GM18909 (cell line): ENCODE measurements around the gene MXD4.
"Not testable (repeated sequence)": the region's sequence is repeated elsewhere in the genome, so short reads cannot be mapped to it uniquely, and the experiment has no call there.

ENCODE experiments used
- ATAC-seq: cut with Tn5 transposase; IDR thresholded peaks from one replicate; pipeline ENCODE4 v1.9.1; 2021; ENCODE audit warnings: mild to moderate bottlenecking; ENCODE audit not compliant: unreplicated experiment, poor library complexity

The MXD4 gene

GRCh38 chr4:2241003-2241402 is 20.9 kb downstream of the MXD4 start:
- no peak for ATAC-seq

DNA sequence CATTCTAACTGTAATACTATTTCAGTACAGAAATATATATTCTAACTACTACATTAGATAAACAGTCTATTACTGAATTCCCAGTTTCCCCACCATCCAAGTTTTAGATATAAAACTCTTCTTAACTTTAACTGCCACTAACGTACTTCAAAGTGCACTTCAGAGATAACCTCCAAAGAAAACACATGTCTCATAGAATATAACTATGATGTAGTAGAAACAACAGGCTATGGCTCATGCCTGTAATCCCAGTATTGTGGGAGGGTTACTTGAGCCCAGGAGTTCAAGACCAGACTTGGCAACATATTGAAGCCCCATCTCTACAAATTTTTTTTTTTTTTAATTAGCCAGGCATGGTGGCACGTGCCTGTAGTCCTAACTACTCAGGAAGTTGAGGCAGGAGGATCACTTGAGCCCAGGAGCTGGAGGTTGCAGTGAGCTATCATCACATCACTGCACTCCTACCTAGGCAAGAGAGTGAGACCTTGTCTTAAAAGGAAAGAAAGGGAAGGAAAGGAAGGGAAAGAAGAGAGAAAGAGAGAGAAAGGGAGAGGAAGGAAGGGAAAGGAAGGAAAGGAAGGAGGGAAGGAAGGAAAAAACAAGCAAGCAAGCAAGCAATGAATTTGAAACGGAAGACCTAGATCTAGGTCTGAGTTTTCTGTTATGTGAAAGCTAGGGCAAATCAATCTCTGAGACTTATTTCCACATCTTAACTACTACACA is 24.8 kb downstream of the MXD4 start:
- ATAC-seq = no peak

- ATAC-seq = no peak
These were observed 30.8 kb downstream of the MXD4 start for GRCh38 chr4:2231082-2231481.

DNA sequence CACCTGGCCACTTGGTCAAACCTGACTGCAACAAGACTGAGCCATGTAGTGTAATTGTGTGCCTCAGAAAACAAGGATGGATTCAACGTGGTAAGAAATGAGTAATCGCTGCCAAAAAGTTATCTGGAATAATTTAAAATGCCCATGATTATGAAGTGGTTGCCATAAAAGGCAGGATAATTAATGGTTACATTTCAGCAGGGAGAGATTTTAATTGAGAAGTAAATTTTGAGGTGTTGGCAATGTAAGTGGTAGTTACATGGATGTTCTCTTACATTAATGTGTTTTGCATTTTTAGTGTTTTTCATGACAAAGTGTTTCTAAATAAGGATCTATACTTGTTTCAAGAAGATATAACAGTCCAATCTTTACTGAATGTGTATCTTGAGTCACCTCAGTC is 35.6 kb downstream of the MXD4 start:
- ATAC-seq = no peak

- no peak for ATAC-seq
These were observed 39.1 kb downstream of the MXD4 start for GRCh38 chr4:2222838-2223237.

DNA sequence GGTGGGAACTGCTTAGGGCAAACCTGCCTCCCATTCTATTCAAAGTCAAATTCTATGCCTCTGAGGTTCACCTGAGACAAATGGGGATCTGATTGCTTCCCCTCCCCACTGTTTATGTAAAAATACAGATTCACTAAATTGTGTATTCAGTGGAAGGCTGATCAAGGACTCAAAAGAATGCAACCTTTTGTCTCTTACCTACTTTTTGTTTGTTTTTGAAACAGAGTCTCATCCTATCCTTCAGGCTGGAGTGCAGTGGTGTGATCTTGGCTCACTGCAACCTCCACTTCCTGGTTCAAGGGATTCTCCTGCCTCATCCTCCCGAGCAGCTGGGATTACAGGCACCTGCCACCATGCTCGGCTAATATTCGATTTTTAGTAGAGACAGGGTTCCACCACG is 40.5 kb downstream of the MXD4 start:
- ATAC-seq = not testable (repeated sequence)

DNA sequence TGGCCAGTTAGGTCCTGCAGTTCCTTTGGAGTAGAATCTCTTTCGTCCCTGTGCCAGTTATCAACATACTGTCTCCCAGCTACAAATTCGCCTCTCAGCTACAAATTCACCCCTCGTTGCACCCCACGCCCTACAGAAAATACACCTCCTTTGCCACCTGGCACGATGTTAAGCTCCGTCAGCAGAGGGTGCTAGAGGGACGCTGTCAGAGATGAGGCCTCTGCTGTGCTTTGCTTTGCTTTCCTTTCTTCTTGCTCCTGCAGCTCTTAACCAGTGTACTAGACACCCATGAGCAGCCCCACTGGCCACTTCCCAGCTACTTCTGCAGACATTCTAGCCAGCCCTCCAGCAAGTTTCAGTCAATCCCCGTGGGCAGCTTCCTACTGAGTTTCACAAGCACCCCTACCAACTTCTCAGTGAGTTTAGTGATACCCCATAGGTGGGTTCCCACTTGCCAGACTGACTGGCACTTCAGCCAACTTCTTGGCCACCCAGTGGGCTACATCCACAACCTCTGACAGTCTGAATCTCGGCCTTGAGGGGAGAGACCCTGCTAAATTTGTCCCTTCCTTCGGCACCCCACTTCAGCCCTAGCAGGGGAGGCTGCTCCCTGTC is 41.8 kb downstream of the MXD4 start:
- ATAC-seq = peak; percentile 66

- no peak for ATAC-seq
These were observed 42.6 kb downstream of the MXD4 start for GRCh38 chr4:2219233-2219760.

DNA sequence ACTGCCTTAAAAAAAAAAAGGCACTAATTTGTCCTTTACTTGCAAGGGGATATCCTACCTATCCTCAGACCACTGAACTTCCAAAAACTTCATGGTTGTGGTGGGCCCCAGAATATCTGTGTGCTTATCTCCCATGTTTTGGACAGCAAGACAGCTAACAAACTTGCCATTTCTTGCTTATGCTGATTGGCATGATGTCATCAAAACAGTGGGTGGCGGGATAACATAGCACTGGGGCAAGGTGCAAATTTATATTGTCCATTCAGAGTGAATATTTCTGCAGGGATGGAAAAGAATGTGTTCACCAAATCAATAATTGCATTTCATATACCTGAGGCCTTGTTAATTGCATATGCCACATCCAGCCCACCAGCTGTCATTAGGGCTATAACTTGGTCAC is 43.5 kb downstream of the MXD4 start:
- ATAC-seq = no peak

GRCh38 chr4:2217726-2218125 is 44.2 kb downstream of the MXD4 start:
- no peak for ATAC-seq

- ATAC-seq = no peak
These were observed 49.1 kb downstream of the MXD4 start for GRCh38 chr4:2212831-2213230.

- not testable (repeated sequence) for ATAC-seq
These were observed 59.1 kb downstream of the MXD4 start for GRCh38 chr4:2202789-2203188.
